HG03108 (cell line): ENCODE data around the gene ARAP1.

Experiments used
- ATAC-seq: cut with Tn5 transposase; IDR thresholded peaks from one replicate; pipeline ENCODE4 v1.9.1; 2021; ENCODE audit warnings: moderate library complexity; ENCODE audit not compliant: unreplicated experiment

Gene ARAP1

DNA sequence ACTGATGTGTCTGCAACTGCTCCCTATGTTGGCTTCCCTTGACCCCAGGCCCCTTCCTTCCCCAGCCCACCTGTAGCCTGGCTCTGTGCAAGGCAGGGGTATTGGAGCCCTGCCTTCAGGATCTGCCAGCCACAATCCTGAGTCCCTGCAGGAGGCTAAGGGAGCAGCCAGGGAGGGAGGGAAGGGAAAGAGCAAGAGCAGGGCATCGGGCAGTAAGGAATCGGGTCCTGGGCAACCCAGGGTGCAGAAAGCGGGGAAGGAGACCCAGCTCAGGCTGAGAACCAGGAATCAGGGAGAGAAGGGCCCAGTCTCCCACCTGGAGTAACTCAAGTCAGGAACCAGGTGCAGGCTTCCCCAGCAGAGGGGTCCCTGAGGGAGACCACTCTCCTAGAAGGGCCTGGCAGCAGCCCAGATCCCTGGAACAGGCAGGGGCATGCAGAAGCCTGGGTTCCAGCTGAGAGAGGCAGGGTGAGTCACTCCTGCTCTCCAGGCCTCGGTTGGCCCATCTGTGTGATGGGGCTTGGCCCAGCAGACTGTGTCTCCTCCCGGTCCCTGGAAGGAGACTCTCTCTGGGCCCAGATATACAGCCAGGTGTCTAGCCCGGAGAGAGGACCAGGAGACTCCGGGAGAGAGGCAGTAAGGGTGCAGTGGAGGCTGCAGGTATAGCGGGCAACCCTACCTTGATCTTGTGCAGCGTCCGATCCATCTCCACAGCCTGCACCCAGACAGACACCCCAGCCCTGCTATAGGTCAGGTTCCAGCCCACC is 28.3 kb upstream of the ARAP1 start:
- no peak for ATAC-seq

DNA sequence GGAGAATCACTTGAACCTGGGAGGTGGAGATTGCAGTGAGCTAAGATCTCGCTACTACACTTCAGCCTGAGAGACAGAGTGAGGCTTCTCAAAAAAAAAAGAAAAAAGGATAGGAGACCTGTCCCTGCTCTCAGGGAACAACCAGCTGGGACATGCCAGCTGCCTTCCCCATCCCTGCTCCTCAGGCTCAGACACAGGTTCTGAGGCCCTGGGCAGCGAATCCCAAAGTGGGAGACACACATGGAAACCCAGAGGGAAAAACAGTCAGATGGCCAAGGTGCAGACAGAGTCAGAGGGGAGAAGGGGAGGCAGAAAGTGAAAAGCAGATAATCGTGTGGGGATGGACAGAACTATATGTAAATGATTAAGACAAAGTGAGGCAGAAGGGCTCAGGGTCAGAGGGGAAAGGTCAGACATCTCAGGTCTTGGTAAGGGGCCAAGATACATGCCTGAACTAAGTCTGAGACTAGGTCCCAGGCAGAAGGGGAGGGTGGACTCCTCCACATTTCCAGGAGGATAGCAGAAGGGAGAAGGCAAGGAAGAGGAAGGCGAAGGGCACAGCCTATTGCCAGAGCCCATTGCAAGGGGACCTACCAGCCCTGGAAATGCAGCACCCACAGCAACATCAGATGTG is 27.4 kb upstream of the ARAP1 start:
- no peak for ATAC-seq

DNA sequence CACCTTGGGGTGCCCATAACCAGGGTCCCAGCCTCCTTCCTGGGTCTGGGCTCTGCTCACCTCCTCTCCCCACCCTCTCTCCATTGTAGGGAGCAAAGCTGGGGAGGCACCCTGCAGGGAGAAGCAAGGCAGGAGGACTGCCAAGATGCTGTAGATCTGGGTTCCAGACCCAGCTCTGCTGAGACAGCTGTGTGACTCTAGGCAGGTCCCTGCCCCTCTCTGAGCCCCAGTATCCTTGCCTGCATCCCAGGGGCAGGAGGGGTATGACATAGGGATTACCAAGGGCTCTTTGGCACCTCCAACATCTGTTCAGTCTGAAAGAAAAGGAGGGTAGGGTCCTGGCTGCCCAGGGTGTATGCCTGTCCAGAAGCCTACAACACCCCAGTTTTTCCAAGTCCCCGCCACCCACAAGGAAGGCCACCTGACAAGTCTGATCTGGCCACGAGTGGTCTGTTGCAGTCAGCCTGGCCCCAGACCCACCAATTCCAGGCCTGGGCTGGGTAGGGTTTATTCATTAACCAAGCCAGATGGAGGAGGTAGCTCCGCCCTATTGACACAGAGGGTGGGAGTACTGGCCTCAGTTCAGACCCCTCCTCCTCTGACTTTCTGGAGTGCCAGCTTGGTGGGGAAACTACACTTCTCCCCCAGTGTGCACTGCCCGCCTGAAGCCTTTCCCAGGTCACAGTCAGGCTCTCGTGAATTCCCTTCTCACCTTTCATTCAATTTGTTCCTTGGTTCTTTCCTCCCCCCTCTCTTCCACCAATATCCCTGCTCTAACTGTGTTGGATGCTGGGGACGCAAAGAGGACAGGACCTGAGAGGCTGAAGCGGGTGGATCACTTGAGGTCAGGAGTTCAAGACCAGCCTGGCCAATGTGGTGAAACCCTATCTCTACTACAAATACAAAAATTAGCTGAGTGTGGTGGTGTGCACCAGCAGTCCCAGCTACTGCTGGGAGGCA is 26.6 kb upstream of the ARAP1 start:
- ATAC-seq, result no peak

DNA sequence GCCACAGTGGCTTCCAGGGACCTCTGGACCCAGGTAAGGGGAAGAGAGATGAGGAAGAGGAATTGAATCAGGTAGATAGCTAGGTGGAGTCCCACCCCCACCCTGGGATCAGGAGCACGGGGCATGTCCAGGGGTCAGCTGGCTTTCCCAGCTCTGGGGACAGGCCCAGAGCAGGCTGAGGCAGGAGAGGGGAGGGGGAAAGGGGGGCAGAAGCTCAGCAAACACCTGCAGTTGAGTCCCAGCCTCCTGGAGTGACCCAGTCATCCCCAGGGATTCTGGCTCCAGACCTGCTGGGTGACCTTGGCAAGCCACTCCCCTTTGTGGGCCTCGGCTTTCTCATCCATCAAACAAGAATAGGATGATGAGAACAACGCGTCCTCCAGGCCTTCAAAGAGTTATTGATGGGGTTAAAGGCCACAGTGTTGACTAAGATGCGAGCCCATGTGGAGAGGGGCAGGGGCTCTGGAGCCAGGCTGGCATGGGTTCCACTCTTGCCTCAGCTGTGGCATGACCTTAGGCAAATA is 25.6 kb upstream of the ARAP1 start:
- ATAC-seq, result no peak

DNA sequence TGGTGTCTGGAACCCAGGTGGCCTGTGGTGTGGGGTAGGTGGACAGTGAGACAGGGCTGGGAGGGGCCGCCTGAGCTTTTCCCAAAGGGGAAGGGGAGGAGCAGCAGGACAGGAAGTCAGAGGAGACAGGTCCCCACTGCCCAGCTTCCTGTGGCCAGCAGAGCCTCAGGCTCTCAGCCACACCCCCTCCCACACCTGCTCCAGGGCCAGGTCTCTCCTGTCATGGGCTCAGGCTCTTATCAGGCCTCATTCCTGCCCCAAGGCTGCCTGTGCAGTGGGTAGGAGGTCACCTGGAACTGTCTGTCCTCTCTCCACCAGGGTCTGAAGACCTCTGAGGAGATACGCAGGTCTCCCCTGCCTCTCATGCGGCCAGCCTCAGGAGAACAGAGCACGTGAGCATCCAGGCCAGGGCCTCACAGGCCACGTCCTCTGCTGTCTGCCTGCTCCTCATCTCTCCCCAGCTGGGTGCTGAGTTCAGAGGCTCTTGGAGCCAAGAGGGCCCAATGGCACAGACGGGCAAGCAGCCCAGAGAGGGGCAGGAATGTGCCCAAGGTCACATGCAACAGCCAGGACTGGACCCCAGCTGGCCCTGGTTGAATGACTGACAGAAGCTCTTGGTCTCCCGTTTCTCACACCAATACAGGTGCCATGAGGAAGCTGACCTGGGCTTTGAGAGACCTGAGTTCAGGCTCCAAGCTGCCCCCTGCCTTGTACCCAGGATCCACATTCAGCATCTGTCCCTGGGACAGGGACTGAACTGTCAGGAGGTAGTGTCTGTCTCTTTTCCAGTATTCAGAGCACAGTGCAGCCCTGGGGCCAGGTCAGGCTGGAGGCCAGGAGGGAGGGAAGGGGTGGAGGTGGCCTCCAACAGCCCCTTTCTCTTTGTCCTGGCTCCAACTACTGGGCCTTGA is 24.9 kb upstream of the ARAP1 start:
- ATAC-seq, result no peak

DNA sequence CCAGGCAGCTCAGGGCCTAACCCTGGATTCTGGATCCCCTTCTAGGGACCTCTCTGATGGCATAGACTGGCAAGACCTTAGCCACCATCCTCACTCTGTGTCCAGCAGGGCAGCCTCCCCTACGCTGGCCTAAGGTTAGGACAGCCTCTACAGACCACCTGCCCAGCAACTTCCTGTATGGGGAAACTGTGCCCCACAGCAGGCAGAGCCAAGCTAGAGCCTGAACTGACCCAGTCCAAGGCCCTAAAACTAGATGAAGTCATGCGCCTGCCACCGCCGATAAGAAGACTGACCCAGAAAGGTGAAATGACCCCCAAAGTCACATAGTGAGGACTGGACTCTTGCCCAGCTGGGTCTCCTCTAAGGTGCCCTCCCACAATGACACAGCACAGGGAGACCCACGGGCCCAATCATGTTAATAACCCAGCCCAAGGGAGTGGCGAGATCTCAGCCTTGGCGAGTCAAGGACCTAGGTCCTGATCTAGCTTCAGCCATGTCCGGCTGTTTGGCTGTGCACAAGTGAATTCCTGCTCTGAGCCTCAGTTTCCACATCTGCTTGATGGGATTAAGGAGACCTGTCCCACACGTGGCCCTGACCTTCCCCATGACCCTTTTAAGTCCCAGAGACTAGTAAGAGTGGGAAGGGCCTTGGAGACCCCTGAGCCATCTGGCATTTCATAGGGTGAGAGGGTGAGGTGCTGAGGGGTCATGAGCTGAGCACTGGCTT is 24.1 kb upstream of the ARAP1 start:
- ATAC-seq, result no peak

DNA sequence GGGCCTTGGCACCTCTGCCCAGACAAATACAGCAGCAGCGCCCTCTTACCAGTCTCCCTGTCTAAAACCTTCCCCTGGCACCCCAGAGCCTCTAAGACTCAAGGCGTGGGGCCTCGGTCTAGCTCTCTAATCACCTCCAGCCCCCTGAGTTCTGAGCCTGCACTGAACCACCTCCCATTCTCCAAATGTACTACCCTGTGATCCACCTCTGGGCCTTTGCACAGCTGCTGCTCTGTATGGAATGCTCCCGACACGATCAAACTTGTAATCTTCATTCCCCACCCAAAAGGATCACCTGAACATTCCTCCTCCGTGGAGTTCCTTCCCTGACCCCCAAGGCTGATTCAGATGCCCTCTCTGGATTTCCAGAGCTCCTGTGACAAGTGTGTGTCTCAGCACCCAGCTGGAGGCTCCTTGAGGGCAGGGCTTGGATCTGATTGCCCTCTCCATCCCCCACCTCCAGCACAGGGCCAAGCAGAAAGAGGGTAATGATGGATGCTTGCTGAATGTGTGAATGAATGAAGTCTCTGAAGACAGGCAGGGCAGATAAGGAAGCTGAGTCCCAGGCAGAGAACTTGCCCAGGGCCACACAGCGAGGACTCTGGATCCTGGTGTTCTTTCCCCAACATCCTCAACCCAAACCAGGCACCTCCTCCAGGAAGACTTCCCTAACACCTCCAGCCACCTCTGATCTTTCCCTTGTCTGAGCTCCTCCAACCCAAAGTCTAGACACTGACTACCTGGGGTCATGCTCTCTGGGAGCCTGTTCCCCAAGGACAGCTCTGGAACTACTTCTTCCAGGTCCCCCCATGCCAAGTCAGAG is 23.3 kb upstream of the ARAP1 start:
- ATAC-seq, result no peak

DNA sequence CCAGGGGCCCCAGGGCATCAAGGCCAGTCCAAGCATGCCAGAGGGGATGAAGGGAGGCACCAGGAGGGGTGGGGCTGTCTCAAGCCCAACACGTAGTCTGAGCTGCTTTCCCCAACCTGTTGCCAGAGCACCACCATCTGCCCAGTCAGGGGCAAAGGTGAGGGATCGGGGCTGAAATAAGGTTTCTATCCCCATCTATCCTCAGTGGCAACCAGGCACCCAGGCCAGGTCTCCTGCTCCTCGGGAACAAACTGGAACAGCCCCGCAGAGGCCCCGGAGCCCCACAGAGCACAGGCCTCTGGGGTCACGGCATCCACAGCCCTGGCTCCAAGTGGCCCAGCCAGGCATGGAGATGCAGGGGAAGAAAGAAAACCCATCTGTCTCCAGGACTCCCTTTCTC is 22.3 kb upstream of the ARAP1 start:
- no peak for ATAC-seq

DNA sequence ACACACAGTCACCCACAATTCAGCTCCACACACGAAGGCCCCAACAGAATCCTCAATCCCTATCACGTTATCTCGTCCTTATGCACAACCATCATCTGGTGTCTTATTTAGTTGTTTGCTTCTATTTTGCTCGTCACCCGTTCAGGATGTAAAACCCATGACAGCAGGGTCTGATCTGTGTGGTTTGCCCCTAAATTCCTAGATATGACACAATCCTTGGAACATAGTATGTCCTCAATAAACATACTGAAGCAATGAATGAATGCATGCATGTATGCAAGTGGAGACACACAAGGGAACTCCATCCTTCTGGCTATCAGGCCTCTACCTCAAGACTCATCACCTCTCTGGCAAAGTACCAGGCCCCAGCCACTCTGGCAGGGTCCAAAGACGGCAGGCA is 21.5 kb upstream of the ARAP1 start:
- no peak for ATAC-seq

DNA sequence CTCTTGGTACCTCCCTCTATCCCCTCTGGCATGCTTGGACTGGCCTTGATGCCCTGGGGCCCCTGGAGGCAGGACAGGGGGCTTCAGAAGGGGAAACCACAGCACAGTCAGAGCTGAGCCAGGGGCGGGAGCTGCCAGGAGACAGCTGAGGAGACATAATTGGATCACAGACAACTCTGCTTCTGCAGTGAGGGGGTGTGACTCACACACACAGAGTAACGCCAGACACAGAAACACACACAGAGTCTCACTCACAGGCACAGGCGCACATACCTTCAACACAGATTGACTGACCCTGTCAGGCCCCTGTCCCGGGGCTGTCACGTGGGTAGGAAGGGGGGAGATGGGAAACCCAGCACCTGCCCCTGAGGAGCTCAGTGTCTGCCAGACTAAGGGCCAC is 21.1 kb upstream of the ARAP1 start:
- ATAC-seq, result no peak

DNA sequence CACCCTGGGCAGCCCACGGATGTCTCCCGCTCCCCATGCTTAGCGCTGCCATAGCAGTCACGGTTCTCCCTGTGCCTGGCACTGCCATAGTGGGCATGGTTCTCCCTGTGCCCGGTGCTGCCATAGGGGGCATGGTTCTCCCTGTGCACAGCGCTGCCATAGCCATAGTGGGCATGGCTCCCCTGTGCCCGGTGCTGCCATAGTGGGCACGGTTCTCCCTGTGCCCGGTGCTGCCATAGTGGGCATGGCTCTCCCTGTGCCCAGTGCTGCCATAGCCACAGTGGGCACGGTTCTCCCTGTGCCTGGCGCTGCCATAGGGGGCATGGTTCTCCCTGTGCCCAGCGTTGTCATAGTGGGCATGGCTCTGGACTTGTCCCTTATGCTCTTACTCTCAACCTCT is 19.9 kb upstream of the ARAP1 start:
- no peak for ATAC-seq

DNA sequence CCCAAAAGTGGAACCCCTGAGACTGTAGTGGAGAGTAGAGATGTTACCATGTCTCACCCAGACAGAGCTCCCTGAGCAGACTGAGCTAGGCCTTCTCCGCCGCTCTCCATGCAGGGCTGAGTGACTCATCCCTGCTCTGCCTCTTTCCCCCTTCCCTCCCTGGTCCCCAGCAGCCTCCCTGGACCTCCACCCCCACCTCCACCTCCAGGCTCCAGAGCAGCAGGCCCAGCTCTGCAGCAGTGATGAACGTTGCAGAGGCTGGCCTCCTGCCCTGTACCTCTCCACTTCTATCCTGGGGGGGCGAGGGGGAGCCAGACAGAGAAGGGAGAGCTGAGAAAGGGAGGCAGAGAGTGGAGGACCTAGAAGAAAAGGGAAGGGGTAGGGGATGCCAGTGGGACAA is 19.3 kb upstream of the ARAP1 start:
- ATAC-seq, result no peak

DNA sequence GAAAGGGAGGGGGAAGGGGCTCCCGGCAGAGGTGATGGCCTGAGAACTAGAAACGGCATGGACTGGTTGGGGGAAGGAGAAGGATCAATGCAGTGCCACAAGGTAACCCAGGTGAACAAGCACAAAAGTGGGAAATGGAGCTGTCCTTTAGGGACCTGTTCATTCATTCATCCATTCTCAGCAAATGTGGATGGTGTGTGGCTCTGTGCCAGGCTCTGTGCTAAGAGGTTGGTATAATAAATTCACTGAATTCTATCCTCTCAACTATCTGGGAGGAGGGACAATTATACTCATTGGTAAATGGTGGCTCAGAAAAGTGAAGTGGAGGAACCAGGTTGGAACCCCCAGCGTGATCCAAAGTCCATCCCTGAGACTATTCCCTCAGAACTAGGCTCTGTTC is 18.6 kb upstream of the ARAP1 start:
- no peak for ATAC-seq

DNA sequence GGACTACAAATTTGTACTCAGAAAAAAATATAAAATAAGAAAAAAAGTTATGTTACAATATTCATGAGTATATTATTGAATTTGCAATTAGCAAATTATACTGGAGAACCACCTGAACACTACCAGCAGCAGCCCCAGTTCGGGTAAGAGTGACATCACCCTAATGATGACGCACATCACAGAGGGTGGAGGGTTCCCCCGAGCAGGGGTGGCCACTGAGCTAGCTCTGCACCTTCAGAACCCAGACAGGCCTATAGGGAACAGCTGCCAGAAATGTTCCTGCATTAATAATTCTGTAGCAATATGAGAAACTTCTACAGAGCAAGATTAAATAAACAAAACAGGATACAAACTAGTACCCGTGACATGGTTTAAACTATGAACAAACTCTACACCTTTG is 17.5 kb upstream of the ARAP1 start:
- no peak for ATAC-seq

DNA sequence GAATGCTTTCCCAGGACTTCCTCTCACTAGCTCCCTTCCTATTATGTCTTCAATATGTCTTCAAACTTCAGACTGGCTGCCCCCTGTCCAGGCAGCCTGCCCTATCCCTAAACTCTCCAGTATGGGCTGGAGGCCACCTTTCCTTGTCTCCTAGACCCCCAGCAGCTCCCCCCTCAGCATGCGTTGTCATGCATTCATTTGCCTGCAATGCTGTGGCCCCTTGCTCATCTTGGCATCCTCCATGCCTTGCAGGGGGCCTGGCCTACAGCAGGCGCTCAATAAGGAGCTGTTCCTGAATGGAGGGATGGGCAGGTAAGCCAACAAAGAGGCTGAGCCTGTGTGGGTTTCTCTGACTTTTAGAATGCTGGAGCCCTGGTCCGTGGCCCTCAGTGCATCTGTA is 16.4 kb upstream of the ARAP1 start:
- ATAC-seq, result no peak

DNA sequence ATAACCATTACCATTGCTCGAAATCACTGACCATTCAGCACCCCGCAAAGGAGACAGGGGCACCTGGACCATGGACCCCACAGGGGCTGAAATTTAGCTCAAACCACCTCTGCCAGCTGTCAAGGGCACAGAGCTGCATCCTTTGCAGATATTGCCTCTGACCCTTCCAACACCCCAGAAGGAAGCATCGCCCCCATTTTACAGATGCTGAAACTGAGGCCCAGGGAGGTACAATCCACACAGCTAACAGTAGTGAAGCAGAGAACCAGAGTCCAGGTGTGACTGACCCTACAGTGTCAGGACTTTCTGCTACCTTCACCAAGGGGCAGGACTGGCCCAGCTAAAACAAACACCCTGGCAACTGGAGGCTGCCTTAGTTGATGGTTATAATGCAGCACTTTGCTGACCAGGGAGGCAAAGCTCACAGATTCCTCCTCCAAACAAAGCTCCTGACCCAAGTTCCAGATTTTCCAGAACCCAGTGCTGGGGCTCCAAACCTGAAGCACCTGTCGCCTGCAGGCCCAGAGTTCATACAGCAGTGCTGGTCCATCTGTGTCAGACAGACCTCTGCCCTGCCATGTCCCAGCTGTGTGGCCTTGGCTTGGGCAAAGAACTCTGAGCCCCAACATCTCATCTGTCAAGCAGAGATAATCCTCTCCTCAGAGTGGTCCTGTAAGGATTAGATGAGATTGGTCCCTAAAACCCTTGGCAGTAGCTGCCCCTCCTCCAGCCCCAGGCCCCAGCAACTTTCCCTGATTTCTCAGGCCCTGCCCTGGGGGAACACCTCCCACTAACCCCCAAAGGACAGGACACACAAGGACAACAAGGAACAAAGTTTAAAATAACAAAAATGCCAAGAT is 15.2 kb upstream of the ARAP1 start:
- ATAC-seq, result no peak

DNA sequence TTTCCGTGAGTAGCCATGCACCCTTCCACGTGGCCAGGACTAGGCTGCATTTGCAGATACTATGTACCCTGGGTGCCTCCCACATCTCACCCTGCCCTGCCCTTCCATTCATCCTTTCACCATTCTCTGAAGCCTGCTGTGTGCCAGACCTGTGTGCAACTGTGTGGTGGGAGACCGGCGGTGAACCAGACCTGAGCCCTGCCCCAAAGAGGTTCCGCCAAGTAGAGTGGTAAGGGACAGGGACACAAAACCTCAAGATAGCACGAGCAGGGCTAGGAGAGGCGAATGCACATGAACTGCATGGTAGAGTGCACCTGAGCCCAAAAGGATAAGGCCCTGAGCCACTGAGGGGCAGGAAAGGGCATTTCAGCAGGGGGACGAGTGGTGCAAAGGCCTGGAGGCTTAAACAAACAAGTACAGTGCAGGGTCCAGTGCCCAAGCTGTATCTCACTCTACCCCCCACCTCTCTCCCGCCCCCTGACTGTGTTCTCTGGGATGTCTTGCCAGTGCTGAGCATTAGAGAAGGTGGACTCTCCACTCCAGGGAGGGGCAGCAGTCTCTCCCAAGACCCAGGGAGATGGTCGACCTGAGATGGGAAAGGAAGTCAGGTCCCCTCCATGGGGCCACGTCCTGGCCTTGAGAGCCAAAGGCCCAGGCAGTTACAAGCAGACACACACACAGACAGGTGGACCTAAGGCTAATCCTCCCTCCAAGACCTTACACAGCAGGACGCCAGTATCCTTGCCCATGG is 14.1 kb upstream of the ARAP1 start:
- ATAC-seq, result no peak
